Cardiac septum (tissue), 1 donor: ENCODE results near the gene MAP1B. TPM values are rescaled to one million over a fixed set of nuclear protein-coding genes. Genes with fewer than 3 reads are reported as not detected.

Source experiments
- DNase-seq: peaks from one replicate; pipeline ENCODE4 v3.0.0-alpha.2; 2020; ENCODE audit warnings: low spot score
- intact Hi-C: fragments of 100-400 bp; cut with DNase I; formaldehyde crosslinking; loops from one replicate; pipeline ENCODE4 v1.14.0; 2022
- total RNA-seq: library from RNA; stranded (reverse); fragmentation: NEBNext Ultra II Directional; extraction: Animal tissue kit (Norgen Biotek cat#: 25700); gene quantifications from one replicate; pipeline ENCODE4 v1.2.1, GENCODE V29; 2021
- donor health status: DM: no; HTN: no; CAD: no.

The MAP1B gene
- total RNA-seq, 1 donor from 2014 or later, result 217 TPM

DNA sequence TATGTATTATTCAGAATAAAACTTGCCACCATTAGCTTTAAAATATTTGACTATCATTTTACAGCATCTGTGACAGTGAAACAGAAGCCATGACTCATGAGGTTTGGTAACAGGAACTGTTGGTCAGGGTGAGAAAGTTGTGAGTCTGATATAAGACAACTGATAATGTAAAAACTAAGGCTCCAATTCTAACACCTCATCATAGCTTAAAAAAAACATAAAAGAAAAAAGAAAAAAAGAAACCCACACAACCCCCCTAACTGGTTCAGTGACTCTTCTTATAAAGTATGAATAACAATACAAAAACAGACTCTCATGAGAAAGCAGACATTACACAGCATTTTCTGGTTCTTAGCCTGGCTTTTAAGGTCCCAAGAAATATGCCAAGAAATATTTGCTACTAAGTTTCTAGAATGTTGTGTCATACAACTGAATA, 127.0 kb downstream of the MAP1B start:
- no peak for DNase-seq
- intact Hi-C loops, result loop anchor here (5.0 kb wide), 1 partner anchor 92 kb away; no protein-coding TSS in a partner anchor

DNA sequence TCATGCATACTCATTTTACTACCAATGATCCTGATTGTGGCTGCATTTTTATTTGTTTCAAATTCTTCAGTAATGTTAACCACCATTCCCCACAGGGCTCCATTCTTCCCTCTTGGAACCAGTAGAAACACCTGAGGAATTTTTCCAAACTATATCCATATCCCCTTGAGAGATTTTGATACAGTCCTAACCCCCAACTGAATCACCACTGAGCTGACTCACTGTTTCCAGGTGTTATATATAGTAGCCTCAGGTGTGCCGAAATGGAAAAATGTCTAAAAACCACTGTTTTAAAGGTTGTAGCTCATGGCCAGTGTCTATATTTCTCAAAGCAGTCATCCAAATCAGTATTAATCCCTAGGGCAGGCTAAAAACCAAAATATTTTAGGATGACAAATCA, 127.6 kb downstream of the MAP1B start:
- intact Hi-C loops, result loop anchor here (5.0 kb wide), 2 partner anchors 38 to 93 kb away; no protein-coding TSS in a partner anchor
- no peak for DNase-seq

- intact Hi-C loops, result loop anchor here (5.0 kb wide), 1 partner anchor 38 kb away; no protein-coding TSS in a partner anchor
- DNase-seq, result no peak
These were observed 128.4 kb downstream of the MAP1B start for GRCh38 chr5:72235725-72236124.

GRCh38 chr5:72237415-72237814, 130.1 kb downstream of the MAP1B start:
- DNase-seq, result no peak
- intact Hi-C loops, result loop anchor here (5.0 kb wide), 1 partner anchor 40 kb away; no protein-coding TSS in a partner anchor

GRCh38 chr5:72237879-72238278, 130.6 kb downstream of the MAP1B start:
- intact Hi-C loops, result loop anchor here (5.0 kb wide), 1 partner anchor 41 kb away; no protein-coding TSS in a partner anchor
- DNase-seq, result no peak

GRCh38 chr5:72238712-72239445, 131.6 kb downstream of the MAP1B start:
- DNase-seq, result no peak
- intact Hi-C loops, result loop anchor here (5.0 kb wide), 1 partner anchor 42 kb away; no protein-coding TSS in a partner anchor

DNA sequence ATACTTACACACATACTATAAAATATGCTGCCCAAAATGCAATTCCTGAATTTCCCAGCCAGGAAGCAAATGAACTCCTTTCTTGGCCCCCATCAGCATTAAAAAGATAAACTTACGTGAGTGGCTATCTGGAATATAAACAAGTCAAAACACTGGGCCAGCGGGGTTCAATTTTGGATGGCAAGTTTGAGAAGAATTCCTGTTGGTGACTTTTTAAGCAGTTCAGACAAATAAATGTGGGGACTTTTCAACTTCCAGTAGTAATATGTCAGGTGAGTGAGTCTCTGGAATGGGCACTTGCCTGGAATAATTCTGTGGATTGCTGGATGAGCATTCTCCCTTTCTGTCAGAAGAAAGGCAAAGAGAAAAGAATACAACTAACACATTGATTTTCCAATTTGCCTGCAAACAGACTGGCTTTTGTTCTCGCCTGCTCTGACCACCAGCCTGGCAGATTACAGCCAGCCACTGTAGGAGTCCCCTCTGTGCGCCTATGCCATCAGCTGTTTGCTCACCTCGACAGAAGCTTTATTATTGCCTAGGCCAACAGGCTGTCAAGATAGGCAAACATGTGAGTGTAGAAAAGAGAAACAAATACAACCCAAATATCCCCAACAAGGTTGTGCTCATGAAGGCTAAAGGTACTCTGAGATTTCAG, 134.2 kb downstream of the MAP1B start:
- intact Hi-C loops, result no loop called here
- no peak for DNase-seq

GRCh38 chr5:72242796-72243475, 135.7 kb downstream of the MAP1B start:
- no peak for DNase-seq

DNA sequence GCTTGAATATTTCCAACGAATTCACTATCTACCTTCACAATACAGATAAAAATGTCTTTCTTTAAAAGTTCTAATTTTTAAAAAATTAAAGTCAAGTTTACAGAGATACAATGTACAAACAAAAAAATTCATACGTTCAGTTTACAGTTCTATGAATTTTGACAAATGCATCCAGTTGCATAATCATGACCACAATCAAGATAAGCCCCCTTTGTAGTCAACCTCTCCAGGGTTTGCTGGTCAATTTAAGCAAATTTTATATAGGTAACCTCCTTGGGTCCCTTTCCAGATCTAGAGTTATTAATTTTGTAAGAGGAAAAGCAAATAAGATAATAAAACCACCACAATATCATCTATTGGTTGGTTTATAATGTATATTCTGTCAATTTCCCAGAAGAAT, 136.4 kb downstream of the MAP1B start:
- no peak for DNase-seq
- intact Hi-C loops, result no loop called here

More at GRCh38 chr5:72242796-72243475, 135.7 kb downstream of the MAP1B start:
- intact Hi-C loops, result no loop called here

GRCh38 chr5:72244862-72245371, 137.6 kb downstream of the MAP1B start:
- intact Hi-C loops, result no loop called here
- no peak for DNase-seq

DNA sequence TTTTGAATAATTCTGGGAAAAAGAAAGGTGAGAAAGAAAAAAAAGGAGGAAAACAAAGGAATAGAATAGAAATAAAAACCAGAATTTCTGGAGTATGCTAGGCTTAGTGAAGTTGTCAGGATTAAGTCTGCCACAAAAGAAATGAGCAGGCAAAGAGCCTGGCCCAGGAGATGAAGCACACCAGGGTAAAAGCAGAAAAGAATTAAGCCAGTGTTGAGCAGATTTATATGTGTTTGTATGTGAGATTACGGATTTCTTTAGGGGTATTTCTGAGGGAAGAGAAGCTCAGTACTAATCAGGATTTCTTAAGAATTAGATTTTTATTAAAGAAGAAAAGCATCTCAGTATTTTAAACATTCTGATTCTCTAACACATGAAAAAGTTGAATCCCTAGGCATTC, 138.3 kb downstream of the MAP1B start:
- intact Hi-C loops, result no loop called here
- DNase-seq, result no peak

DNA sequence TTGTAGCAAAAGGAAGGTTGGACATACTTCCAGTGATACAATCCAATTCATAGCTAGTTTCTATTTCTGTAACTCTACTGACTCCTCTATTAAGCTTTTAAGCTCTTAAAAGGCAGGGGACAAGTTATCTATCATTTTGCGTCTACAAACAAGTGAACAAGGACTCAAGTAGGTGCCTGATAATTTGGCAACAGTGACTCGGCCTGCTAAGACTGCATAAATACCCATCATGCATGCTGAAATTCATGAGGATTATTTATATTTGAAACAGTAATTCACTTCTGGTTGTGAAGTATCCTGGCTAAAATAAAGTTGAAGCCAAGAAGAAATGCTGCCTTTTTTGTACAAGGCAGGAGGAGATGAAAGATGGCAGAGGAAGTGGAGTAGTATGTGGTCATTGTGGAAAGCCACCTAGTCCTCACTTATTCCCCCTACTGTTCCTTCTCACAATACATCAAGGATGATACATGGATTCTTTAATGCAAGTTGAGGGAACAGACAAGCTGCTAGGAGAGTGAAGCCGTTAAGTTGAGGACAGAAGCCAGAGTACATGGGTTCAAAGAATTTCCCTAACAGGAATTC, 138.8 kb downstream of the MAP1B start:
- no peak for DNase-seq
- intact Hi-C loops, result no loop called here

DNA sequence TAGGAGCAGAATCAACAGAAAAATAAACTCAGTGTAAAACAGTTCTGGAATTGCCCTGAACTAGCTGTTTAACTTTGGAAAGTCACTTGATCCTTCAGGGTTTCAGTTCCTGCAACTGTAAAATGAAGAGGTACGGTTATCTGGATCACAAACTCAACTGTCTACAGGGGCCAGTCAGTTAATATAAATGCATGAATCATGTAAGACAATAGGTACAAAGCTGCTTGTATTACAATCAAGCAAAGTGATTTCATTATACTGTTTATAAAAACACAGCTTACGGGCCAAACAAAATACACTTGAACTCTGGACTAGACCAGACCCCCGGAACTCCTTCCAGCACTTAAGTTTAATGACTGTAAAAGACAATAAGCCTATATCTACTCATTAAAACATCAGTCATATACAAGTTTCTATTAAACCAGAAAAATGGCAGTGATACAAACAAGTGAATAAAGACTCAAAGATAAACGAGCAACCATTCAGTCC, 139.7 kb downstream of the MAP1B start:
- no peak for DNase-seq
- intact Hi-C loops, result no loop called here

DNA sequence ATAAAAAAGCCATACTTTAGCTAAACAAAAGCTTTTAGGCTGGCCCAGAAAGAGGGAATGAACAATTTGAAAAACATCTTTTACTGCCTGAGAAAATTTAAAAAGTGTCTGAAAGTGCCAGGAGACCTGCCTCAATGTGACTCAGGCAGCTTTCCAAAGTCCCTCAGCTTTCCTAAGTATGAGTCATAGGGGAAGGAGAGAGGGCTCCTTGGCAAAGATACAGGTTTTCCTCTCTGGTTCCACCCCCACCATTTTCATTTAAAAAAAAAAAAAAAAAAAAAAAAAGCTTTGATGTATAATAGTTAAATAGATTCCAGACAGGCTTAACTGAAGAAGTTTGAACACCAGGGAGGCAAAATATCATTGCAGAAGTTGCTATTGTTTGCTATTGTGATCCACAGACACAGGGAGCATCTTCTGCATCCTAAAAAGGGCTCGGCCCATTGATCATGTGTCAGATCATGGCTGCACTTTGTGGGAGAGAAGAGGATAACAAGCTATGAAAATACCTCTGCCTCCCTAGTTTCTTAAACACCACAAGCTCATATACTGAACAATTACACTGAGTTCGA, 141.2 kb downstream of the MAP1B start:
- intact Hi-C loops, result no loop called here
- no peak for DNase-seq

DNA sequence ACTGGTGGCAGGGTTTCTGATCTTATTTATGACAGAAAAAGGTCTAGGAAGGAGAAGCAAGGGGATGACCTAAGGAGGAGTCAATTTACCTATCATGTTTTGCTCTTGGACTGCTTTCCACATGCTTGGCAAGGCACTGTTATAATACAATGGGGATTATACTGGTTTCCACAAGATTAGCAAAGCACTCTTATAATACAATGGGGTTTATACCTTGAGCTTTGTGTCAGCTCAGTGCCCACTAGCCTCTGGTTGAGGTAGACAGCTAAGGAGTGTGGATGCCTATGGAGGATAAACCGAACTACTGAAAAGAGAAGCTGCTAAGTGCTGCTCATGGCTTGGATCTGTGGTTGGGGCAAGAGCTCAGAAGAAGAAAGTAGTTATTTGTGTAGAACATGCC, 144.1 kb downstream of the MAP1B start:
- DNase-seq, result no peak
- intact Hi-C loops, result no loop called here

GRCh38 chr5:72252008-72252407, 144.7 kb downstream of the MAP1B start:
- DNase-seq, result no peak
- intact Hi-C loops, result no loop called here

DNA sequence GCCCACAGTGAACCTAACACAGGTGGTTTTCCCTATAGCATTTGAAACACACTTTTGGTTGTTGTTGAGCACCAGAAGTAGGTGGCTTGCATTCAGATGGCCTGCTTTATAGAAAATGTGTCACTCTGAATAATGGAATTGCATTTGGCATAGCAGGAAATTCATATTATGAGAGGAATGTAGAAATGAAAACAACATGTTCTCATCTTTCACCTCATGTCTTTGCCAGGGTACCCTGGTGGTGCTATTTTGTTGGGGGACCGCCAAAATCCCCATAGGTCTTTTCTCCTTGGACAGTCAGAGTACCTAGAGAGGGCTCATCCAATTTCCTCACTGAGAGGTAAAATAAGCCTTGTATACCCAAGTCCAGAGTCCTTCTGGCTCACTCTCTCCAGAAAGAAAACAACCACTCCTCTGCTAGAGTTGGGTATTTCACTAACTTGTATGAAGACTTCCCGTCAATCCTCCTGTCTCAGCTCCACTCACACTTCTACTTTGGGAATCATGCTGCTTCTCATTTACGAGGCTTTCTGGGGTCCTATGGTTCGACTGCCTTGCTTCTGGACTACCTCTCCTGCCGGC, 145.4 kb downstream of the MAP1B start:
- intact Hi-C loops, result no loop called here
- no peak for DNase-seq

- DNase-seq, result no peak
- intact Hi-C loops, result no loop called here
These were observed 148.0 kb downstream of the MAP1B start for GRCh38 chr5:72255237-72255636.

GRCh38 chr5:72255670-72256069, 148.4 kb downstream of the MAP1B start:
- no peak for DNase-seq
- intact Hi-C loops, result no loop called here
